ENCODE data around the gene WDR35. TPM values are rescaled to one million over a fixed set of nuclear protein-coding genes. Genes with fewer than 3 reads are reported as not detected.
"Not testable (repeated sequence)": the region's sequence is repeated elsewhere in the genome, so short reads cannot be mapped to it uniquely, and the experiment has no call there.

The WDR35 gene
- polyA plus RNA-seq, 4 donors, result 23.0 to 31.6 (median 28.3) TPM

DNA sequence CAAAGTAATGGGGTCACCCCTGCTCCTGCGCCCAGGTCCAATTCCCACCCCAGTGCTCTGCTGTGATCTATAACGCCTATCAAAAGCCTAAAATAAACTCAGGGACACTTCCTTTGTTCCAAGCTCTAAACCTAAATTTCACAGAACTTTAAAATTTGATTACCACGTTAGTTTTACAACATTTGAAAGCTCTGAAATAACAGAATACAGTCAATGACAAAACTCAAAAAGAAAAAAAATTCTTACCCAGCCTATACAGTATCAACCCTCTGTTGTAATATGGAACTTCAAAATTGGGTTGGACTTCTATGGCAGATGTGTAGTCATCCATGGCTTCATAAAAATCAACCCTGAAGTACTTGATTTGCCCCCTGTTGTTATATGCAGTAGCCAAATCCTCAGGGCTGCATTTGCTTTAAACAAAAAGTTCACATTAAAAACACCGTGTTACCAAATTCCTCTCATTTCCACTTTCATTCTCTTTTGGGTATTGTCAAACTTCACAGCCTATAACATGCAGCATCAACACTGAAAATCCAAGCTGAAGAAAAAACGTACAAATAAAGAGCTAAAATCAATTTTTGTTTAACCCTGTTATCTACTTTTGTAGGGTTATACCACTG, 92.2 kb downstream of the WDR35 start:
- no peak for DNase-seq (ENCODE audit: low read depth in 4 of 4, low spot score in 2 of 4)

DNA sequence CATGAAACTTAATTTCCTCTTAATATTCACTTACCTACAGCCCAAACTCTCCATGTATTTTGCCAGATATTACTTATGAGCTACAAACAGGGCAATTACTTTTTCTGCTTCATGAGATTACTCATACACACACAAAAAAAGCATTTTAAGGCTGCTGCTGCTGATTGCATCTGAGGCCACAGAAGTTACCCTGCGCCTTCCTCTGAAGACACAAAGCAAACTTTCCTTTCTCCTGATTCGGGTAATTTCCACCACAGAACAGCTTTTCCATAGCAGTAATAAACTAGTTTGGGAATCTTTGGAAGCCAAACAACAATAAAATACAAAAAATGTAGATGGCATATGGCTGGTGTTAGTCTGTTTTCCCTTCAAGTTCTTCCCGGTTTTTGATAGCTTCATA, 94.4 kb downstream of the WDR35 start:
- DNase-seq (ENCODE audit: low read depth in 4 of 4, low spot score in 2 of 4), result no peak

DNA sequence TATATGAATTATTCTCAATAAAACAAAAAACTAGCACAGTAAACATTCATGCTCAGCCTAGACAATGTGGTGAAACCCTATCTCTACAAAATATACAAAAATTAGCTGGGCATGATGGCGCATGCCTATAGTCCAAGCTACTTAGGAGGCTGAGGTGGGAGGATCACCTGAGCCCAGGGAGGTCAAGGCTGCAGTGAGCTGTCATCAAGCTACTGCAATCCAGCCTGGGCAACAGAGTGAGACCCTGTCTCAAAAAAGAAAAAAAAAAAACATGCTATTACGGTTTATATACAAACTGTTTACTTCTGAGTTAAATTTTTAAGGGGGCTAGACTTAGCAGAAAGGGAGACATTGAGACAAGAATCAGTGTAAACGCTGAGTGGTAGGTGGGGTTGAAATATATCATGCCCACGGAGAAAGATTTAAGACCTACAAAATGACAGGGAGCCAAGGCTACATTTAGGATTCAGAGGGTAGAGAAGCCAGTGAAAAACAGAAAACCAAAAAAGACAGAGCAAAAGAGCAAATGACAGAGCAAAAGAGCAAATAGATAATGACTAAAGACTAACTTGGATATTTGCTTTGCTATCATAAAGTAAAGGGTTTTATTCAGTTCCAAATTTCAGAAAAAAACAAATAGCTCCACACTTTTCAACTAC, 95.6 kb downstream of the WDR35 start:
- DNase-seq (ENCODE audit: low read depth in 4 of 4, low spot score in 2 of 4), result no peak

DNA sequence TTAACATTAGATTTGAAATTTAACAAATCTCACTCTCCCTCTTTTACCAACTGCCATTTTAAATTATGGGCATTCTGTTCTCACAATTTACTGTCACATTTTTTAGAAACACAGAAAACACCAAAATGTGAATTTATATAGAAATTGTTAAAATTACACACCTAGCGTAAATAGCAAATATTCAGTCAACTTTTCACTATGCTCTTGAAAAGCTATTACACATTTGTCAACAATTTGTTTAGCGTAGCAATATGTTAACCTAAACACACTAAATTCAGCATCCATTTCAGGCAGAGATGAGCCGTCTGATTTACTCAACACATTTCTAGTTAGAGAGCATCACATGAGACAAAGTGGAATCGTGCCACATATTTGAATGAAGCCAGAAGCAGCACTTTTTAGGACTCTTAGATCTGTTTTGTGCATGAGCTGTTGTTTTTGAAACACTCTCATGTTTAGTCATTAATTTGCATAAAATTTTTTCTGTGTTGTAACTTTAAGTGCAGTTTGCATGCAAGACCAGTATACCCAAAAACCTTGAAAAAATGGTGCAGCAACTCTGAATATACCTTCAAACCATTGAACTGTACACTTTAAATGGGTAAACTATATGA, 96.3 kb downstream of the WDR35 start:
- DNase-seq (ENCODE audit: low read depth in 4 of 4, low spot score in 2 of 4), result no peak

DNA sequence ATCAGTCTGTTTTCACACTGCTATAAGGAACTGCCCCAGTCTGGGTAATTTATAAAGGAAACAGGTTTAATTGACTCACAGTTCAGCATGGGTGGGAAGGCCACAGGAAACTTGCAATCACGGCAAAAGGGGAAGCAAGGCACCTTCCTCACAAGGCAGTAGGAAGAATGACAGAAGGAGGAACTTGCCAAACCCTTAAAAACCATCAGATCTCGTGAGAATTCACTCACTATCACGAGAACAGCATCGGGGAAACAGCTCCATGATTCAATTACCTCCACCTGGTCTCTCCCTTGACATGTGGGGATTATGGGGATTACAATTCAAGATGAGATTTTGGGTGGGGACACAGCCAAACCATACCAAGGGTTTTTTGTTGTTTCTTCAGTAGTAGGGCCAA, 97.9 kb downstream of the WDR35 start:
- DNase-seq (ENCODE audit: low read depth in 4 of 4, low spot score in 2 of 4), result not testable (repeated sequence)

DNA sequence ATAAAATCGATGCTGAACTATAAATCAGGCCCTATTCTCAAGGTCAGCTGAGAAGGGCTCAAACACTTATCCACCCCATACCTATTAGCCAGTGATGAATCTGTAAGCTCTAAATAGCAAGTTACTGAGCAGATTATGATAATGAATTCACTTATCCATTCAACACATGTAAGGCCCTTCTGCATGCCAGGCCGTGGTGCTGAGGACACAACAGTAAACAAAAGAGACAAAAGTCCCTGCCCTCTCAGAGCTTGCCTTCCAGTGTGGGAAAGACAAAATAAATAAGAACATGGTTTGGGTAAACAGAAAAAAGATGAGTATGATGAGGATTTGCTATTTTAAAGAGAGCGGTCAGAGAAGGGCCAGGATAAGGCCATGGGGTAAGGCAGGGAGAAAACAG, 99.8 kb downstream of the WDR35 start:
- DNase-seq (ENCODE audit: low read depth in 4 of 4, low spot score in 2 of 4), result no peak

DNA sequence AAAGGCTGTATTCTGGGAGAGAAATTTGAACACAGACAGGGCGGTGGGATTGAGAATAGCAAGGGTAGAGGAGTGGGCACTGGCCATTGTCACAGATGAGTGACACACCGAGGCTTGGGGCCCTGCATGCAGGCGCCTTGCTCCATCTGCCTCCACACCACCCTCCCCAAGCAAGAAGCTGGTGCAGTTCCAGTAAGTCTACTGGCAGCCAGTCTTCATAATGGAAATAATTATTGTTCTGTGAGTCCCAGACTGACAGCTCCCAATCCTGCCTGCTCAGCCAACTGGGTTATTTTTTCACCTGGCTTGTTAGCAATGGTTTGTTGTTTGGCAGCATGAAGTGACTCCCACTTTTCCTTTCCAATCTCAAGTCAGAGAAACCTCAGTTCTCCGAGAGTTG, 101.1 kb downstream of the WDR35 start:
- DNase-seq (ENCODE audit: low read depth in 4 of 4, low spot score in 2 of 4), result no peak

DNA sequence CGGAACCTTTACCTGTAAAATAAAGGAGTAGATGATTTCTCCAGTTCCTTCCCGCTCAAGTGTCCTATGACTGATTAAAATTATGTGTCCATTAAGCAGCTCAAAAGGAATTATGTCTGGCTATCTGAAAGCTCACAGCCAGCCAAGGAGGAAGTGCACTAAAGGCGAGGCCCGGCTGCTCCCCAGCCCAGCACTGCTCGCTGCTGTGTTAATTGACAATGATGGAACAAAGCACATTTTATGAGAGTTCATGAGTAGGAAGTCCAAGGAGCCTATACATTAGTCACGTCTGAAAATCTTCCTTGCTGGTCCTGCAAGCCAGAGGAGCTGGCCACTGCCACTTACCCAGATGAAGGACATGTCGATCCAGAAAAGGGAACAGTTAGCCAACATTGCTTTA, 102.4 kb downstream of the WDR35 start:
- no peak for DNase-seq (ENCODE audit: low read depth in 4 of 4, low spot score in 2 of 4)

DNA sequence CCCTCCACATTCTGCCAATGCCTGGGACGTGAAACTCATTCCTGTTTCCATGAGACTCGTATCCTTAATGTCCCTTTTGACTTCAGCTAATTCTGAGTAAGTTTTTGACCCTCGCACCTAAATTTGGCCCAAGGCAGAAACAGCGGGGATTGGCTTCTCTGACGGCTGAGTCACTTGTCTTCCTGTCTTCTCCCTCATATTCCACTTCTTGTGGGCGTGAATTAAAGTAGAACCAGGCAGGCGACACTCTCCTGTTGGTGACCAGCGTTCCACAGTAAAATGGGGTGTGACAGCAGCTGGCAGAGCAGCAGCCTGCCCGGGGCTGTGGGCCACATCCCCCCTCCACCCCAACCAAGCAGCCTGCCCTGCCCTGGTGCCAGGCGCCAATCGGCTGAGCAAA, 103.6 kb downstream of the WDR35 start:
- no peak for DNase-seq (ENCODE audit: low read depth in 4 of 4, low spot score in 2 of 4)

DNA sequence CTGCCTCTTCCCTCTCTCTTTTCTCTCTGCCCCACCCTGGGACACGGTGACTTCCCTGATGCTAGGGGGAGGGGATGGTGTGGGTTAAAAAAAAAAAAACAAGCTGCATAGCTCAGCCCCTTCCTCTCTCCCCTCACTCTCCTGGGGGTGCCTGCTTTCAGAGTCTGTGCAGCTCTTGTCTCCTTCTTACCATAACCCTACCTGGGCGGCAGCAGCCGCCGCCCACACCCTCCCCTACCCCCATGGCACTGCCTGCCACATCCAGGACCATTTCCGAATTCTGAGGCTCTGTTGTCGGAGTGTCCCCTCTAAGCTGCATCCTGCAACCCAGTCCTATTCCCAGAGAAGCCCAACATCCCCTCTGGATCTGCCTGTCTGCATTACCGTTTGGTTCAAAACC, 104.1 kb downstream of the WDR35 start:
- DNase-seq (ENCODE audit: low read depth in 4 of 4, low spot score in 2 of 4), result no peak

DNA sequence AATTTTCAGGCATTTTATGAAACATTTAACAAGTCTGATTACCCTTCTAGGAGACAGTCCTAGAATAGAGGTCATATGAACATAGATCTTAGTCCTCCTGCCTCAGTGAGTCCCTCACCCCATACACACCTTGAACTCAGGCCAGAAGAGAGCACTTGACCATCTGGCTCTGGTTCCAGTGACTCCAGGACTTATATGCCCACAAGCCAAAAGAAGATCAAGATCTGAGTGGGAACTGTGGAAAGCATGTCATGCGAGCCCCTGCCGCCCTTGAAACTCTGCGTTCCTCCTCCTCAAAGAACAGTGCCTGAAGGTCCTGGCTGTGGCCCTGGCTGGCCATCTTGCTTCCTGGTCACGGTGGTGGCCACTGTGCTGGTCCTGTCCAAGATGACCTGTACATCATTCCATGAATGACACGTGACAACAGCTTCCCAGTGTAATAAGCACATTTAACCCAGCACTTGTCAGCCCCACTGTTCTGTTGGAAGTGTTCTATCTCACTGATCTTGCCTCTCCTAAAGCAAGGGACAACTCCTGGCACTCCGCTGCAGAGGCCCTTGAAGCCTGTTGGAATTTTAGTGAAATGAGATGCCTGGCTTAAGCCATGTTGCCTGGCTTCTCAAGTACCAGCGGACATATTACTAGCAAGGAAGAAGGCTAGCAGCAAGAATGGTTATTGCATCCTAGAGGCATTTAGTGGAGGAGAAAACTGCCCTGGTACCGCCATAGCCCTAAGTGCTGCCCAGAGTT, 105.8 kb downstream of the WDR35 start:
- no peak for DNase-seq (ENCODE audit: low read depth in 4 of 4, low spot score in 2 of 4)

DNA sequence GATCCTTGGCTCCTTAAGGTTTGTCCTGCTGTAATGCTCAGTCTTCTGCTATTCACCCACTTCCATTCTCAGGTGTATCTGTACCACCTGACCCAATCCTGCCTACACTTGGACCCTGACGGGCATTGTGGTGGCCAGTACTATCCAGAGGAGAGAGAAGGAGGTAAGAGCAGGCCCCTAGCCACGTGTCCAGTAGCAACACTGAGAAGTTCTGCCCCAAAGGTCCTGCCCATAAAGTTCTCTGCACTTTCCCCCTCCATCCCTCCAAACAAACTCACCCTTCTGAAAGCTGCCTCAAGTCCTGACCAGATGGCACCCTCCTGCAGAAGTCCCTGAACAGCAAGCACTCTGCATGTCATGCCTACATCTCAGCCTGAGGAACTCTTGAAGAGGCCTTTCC, 106.4 kb downstream of the WDR35 start:
- no peak for DNase-seq (ENCODE audit: low read depth in 4 of 4, low spot score in 2 of 4)

DNA sequence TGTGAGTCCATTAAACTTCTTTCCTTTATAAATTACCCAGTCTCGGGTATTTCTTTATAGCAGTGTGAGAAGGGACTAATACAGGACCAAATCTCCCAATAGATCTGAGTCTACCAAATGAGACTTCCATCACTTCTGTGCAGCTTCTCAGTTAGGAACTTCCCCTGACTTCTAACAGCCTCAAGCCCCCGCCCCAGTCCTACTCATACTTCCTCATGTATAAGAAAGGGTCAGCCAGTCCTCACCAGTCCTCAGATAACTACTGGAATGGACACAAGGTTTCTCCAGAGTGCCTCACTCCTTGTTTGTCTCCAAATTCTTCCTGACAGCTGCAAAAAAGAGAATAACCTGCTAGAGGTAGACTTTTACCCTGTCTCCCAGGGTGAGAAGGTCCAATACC, 107.6 kb downstream of the WDR35 start:
- no peak for DNase-seq (ENCODE audit: low read depth in 4 of 4, low spot score in 2 of 4)

DNA sequence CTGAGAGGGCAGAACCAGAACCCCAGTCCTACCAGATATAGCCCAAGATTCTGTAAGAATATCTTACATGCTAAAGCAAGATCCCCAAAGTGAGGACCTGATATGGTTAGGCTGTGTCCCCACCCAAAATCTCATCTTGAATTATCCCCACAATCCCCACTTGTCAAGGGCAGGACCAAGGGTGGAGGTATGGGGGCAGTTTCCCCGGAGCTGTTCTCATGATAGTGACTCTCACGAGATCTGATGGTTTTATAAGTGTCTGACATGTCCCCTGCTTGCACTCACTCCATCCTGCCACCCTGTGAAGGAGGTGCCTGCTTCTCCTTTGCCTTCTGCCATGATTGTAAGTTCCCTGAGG, 108.0 kb downstream of the WDR35 start:
- no peak for DNase-seq (ENCODE audit: low read depth in 4 of 4, low spot score in 2 of 4)

DNA sequence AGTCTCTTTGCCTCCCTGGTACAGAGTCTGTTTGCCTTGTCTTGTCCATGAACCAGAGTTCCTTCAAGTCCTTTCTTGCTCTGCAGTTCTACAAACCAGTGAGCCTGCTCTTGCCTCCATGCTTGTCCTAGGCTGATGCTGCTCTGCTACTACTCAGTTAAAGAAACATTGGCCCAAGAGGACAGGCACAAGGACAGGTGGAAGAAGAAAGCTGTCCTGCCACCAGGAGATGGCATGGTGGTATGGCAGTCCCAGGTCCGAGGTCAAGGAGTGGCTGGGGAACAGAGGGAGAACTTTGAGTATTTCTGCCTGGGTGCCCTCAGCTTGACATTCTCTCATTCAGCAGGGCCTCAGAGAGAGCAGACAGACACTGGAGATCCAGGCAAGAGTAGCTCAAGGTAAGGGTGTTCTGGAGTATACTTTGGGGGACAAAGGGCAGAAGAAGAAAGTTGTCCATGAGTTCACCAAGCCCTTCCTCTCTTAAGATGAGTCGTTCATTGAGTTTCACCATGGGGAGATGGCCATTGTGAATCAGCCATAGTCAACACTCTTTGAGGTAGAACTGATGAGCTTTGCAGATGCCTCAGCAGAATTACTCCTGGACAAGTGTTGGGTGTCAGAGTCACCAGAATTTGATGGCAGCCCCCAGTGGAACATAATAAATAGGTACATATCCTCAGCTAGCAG, 108.5 kb downstream of the WDR35 start:
- no peak for DNase-seq (ENCODE audit: low read depth in 4 of 4, low spot score in 2 of 4)

DNA sequence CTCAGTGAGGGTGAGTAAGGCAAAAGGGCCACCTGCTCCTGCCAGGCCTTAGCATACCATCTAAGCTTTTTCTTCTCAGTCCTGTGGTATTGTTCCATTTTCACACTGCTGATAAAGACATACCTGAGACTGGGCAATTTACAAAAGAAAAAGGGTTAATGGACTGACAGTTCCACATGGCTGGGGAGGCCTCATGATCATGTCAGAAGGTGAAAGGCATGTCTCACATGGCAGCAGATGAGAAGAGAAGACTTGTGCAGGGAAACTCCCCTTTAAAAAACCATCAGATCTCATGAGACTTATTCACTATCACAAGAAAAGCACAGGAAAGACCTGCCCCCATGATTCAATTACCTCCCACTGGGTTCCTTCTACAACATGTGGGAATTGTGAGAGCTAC, 109.7 kb downstream of the WDR35 start:
- not testable (repeated sequence) for DNase-seq (ENCODE audit: low read depth in 4 of 4, low spot score in 2 of 4)

DNA sequence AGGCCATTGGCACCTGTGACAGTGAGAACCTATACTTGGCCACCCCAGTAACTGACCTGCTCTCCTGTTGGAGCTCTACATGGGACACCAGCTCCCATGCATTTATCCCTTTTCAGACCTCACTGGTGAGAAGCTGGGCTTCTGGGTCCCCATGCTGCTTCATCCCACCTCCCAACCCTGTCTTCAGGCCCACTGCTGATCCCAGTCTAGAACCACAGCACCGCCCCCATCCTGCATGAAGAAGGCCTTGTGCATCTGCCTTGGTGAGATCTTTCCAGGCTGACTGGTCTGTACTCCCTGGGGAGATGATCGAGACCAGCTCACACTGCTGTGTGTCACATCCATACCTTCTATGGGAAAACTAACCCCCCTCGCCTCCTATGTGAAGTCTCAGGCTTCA, 110.8 kb downstream of the WDR35 start:
- no peak for DNase-seq (ENCODE audit: low read depth in 4 of 4, low spot score in 2 of 4)

DNA sequence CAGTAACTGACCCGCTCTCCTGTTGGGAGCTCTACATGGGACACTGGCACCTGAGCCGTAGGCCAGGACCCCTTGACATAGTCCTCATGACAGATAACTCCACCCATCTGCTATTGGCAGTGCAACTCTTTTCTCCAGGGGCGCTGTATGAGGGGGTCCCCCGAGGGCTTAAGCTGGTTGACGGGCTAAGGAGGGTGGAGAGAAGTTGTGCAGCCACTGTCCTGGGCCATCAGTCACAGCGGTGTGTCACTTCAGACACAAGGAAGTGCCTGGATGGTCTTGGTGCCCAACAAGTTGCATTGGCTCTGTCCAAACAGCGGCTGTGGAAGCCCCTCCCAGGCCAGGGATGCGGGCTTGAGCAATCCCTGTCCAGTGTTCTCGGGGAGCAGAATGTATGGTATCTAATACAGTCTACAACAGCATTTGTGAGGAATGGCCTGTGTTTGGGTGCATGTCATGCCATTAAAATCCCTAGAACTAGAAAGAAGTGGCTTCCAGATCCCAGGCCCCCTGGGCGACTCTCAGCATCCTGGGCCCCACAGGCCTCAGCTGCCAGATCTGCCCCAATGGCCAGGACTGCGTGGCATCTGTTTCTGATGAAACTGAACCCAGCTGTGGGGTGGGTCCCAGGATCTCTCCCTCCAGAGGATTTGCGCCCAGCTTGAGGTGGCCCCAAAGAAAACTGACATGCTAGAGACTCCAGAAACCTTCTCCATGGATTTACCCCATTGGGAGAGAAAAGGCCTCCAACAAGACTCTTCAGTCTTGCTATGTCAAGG, 111.4 kb downstream of the WDR35 start:
- no peak for DNase-seq (ENCODE audit: low read depth in 4 of 4, low spot score in 2 of 4)

DNA sequence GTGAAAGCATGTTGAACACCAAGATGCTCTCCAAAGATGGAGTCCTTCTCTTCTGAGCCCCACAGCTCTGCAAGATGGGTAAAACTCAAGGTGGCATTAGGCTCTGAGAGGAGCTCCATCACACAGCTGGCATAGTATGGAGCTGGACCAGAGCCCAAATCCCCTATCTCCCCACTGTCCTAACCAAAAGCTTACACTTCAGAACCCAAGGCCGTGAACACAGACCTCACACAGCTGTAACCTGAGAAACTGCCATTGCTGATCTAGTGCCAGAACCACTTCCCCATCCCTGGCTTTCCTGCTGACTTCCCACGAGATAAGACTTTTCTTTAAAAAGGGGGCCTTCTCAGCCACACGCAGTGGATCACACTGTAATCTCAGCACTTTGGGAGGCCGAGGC, 113.2 kb downstream of the WDR35 start:
- DNase-seq (ENCODE audit: low read depth in 4 of 4, low spot score in 2 of 4), result no peak

DNA sequence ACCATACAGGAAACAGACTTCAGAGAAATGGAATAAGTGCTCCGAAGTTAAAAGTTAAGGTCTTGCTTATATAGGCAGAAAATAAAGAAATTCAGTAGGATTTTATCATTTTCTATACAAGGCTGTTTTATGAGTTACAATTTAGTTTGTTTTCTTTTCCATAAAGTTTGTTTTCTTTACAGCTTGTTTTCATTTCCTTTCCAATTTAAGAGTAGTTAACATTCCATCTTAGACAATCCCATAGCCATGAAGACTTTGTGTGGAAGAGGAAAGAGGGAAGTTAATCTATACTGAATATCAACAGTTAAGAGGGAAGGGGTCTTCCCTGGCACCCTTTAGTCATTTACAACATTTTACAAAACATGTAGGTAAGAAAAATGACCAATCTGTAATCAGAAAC, 114.6 kb downstream of the WDR35 start:
- no peak for DNase-seq (ENCODE audit: low read depth in 4 of 4, low spot score in 2 of 4)

Measured in left renal cortex interstitium (tissue), 4 donors.